BJ (cell line): ENCODE results near the gene RNF39. TPM values are rescaled to one million over a fixed set of nuclear protein-coding genes. Genes with fewer than 3 reads are reported as not detected.

Source experiments
- CTCF ChIA-PET: fragments of 350-600 bp; formaldehyde crosslinking; extraction: SDS; loops from one replicate; lab custom pipeline; 2021; ENCODE audit warnings: antibody characterized with exemption, inconsistent platforms; lab: Yijun Ruan, JAX
- POLR2A ChIA-PET: fragments of 300-600 bp; sonication (Branson Sonifier 250); formaldehyde crosslinking; extraction: SDS; loops from one replicate; lab custom pipeline; 2021; ENCODE audit warnings: antibody characterized with exemption; lab: Charles Lee
- DNase-seq: peaks from one replicate; pipeline ENCODE4 v3.0.0-alpha.2; 2011; ENCODE audit warnings: low read depth
- H3K27me3 ChIP-seq: 2 replicates; pipeline ENCODE4 v1.6.0; 2011; ENCODE audit warnings: low read length; ENCODE audit not compliant: control insufficient read depth, insufficient read depth
- H3K36me3 ChIP-seq: 2 replicates; pipeline ENCODE4 v1.5.1; 2011; ENCODE audit warnings: low read length; ENCODE audit not compliant: control insufficient read depth, insufficient read depth
- H3K4me3 ChIP-seq: 2 replicates; pipeline ENCODE4 v1.5.1; 2011; ENCODE audit warnings: low read depth, mild to moderate bottlenecking, control low read depth, low read length
- polyA plus RNA-seq: library from polyadenylated mRNA; depleted of rRNA; stranded (reverse); fragments of >200 nt; gene quantifications from 2 replicates; pipeline ENCODE4 v1.2.3, GENCODE V29; 2011
- TF ChIP-seq, protein P1 (sequence below): IDR thresholded peaks from 2 replicates; pipeline ENCODE4 v1.5.1; 2011; ENCODE audit warnings: low read depth, mild to moderate bottlenecking, control low read depth, inconsistent platforms, low read length, moderate library complexity; ENCODE audit not compliant: insufficient read depth

RNF39 gene
- polyA plus RNA-seq, 1 experiment, result not detected

- TF ChIP-seq, protein P1, sequence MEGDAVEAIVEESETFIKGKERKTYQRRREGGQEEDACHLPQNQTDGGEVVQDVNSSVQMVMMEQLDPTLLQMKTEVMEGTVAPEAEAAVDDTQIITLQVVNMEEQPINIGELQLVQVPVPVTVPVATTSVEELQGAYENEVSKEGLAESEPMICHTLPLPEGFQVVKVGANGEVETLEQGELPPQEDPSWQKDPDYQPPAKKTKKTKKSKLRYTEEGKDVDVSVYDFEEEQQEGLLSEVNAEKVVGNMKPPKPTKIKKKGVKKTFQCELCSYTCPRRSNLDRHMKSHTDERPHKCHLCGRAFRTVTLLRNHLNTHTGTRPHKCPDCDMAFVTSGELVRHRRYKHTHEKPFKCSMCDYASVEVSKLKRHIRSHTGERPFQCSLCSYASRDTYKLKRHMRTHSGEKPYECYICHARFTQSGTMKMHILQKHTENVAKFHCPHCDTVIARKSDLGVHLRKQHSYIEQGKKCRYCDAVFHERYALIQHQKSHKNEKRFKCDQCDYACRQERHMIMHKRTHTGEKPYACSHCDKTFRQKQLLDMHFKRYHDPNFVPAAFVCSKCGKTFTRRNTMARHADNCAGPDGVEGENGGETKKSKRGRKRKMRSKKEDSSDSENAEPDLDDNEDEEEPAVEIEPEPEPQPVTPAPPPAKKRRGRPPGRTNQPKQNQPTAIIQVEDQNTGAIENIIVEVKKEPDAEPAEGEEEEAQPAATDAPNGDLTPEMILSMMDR, result no peak
- ChIA-PET POLR2A (no interaction called here), CTCF (interaction anchor here (1.0 to 1.8 kb wide), 4 partner anchors 9 to 69 kb away, joined by 3 to 5 read pairs (median 5); no protein-coding TSS in a partner anchor)
- peak; percentile 62 for DNase-seq
- Histone ChIP-seq H3K36me3 (0 out of 2 replicates have a peak, but pooled peaks cover 2% of the 10 kb centered on the region), H3K27me3 (no peaks in the 10 kb centered on the region), H3K4me3 (peak within 1 kb of the TSS; percentile 65)
Observed at GRCh38 chr6:30061092-30061857, 14.3 kb downstream of the RNF39 start, which contains the start of gene POLR1H. Gene POLR1H, plus strand, starts transcription at chr6:30061265. Its CDS starts 260 bp downstream, at chr6:30061525.

DNA sequence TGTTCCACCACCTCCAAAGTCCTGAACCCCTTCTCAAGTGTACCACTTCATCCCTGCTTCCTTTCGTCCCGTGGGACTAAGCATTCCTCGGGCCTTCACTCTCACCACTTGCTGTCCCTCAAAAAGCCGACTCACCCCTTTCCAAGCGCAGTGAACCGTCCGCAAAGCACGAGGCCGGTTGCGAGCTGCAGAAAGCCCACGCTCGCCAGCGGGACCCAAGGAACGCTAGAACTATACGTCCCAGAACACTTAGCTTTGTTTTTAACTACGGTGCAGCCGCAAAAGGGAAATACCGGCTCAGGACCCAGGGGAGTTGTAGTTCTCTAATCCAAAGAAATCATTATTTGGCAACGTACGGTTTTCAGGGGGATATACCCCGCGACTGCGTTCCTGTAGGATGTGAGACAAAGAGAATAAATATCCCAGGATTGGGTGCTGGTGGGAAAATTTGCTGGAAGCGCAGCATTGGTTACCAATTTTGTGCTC lies 14.9 kb downstream of the RNF39 start:
- ChIA-PET POLR2A (no interaction called here), CTCF (interaction anchor here (1.0 to 1.8 kb wide), 4 partner anchors 8 to 208 kb away, joined by 3 to 5 read pairs (median 4); no protein-coding TSS in a partner anchor)
- H3K36me3 ChIP-seq, result 0 out of 2 replicates have a peak, but pooled peaks cover 2% of the 10 kb centered on the region
- DNase-seq, result no peak
- peak overlapping the region; percentile 65 for H3K4me3 ChIP-seq
- H3K27me3 ChIP-seq, result no peaks in the 10 kb centered on the region
- TF ChIP-seq, protein P1, result no peak

DNA sequence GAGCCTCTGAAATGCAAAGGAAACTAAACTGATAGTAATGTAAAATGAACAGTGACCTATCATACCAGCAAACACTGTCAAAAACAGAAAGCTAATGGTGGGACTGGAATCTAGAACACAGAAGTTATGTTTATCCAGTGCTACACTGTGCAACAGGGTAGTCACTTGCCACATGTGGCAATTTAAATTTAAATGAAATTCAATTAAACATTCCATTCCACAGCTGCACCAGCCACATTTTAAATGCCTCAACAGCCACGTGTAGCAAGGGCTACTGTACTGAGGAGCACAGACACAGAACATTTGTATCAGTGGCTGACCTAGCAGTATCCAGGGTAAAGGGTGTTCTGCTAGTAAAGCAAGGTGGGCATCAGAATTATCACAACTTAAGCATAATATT lies 20.1 kb downstream of the RNF39 start:
- ChIA-PET CTCF (no interaction called here), POLR2A (no interaction called here)
- H3K4me3 ChIP-seq, result no peak overlapping the region
- no peak for DNase-seq
- 0 out of 2 replicates have a peak, but pooled peaks cover 3% of the 10 kb centered on the region for H3K36me3 ChIP-seq
- TF ChIP-seq, protein P1, result no peak
- no peaks in the 10 kb centered on the region for H3K27me3 ChIP-seq

DNA sequence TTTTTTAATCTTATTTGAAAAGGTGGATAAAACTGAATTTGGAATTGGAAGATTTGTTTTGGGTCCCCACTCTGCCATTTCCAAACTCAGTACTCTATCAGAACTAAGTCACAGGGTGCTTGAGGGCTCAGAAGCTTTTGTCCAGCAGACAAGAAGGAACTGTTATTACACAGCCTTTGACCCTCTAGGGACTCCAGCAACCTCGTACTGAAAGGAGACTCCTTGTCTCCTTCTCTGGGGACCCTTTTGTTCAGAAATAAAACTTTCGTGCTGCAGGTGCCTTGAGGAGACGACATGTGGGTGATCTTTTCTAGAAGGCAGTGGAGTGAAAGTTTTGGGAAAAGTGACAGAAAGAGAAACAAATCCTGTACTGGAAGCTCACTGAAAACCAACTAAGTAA lies 21.9 kb downstream of the RNF39 start:
- DNase-seq, result no peak
- 0 out of 2 replicates have a peak, but pooled peaks cover 3% of the 10 kb centered on the region for H3K36me3 ChIP-seq
- H3K4me3 ChIP-seq, result no peak overlapping the region
- POLR2A ChIA-PET, result no interaction called here
- no peaks in the 10 kb centered on the region for H3K27me3 ChIP-seq
- TF ChIP-seq, protein P1, result no peak
- CTCF ChIA-PET, result no interaction called here

DNA sequence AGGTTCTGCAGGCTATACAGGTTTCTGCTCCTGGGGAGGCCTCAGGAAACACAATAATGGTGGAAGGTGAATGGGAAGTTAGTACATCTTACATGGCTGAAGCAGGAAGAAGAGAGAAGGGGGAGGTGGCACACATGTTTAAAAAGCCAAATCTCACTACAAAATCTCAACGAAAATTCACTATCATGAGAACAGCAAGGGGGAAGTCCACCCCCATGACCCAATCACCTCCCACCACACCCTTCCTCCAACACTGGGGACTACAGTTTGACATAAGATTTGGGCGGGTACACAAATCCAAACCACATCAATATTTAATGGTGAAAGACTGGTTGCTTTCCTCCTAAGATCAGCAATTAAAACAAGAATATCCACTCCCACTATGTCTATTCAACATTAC lies 28.3 kb downstream of the RNF39 start:
- no peak for DNase-seq
- H3K27me3 ChIP-seq, result no peaks in the 10 kb centered on the region
- no peak overlapping the region for H3K4me3 ChIP-seq
- CTCF ChIA-PET, result interaction anchor here (0.6 to 1.1 kb wide), 4 partner anchors 12 to 84 kb away, joined by 3 to 5 read pairs (median 4); partner anchors contain the start of gene POLR1H
- TF ChIP-seq, protein P1, result no peak
- POLR2A ChIA-PET, result no interaction called here
- H3K36me3 ChIP-seq, result no peaks in the 10 kb centered on the region
